Vagina (tissue), 2 donors: Measurements from ENCODE around the gene LSM6.

Source experiments
- POLR2A ChIP-seq, 2 donors: fragments of 450-650 bp; IDR thresholded peaks; one replicate each; pipeline ENCODE4 v1.6.1; 2017; ENCODE audit warnings: antibody characterized with exemption in 2 of 2, mild to moderate bottlenecking in 2 of 2, moderate library complexity in 2 of 2
- POLR2AphosphoS5 ChIP-seq, 2 donors: sonication (generic); formaldehyde crosslinking; IDR thresholded peaks; one replicate each; pipeline ENCODE4 v1.9.0; 2017; ENCODE audit warnings: antibody characterized with exemption in 2 of 2, mild to moderate bottlenecking in 2 of 2, low read depth in 1 of 2; ENCODE audit not compliant: insufficient read depth in 1 of 2

DNA sequence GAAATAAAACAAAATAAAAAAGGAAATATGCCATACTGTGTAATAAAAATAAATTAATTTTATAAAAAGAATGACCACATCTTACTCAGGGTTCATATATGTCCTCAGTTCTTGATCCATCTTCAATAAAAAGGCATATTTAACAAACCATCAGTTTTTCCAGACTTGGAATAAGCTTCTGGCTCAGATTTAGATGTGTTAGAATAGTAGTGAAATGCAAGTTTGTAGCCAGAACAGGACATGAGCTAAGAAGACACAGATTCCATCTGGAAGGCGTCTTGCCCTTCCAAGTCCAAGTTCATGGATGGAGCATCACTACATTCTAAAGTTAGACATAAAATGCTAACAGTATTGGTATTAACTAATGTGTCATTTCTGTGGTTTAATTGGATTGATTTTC lies 10.3 kb upstream of the LSM6 start:
- TF ChIP-seq POLR2A (IDR thresholded peaks at IDR 0.05): no peak
- no peak for TF ChIP-seq POLR2AphosphoS5 (IDR thresholded peaks at IDR 0.05; ENCODE audit: insufficient read depth in 1 of 2, low read depth in 1 of 2)
